Measurements from ENCODE around the gene MAP2K6. TPM values are rescaled to one million over a fixed set of nuclear protein-coding genes. Genes with fewer than 3 reads are reported as not detected.

Gene MAP2K6
- polyA plus RNA-seq, 1 donor (not counting 4 experiments of a cell fraction or from before 2014, with no cell fraction given) = 0.39 TPM

DNA sequence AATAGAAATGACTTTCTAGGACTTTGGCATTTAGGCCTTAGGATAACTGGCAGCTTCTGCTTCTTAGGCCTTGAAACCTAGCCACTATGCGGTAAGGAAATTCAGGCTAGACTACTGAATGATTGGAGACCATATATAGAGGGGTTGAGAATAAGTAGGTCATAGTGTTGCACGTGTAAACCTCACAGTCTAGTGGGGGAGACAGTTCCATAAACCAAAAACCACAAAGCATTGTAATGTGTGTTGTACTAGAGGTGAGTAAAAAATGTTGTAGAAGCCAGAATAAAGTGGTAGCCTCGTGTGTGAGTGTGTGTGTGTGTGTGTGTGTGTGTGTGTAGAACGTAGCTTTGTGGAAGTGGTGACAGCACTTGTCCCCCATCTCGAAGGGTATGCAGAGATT is 188.5 kb downstream of the MAP2K6 start:
- no peaks in the 10 kb centered on the region for H3K36me3 ChIP-seq (ENCODE audit: control insufficient read depth in 2 of 2, extremely low read depth in 1 of 2, insufficient read depth in 2 of 2, low read length in 2 of 2)
- H3K79me2 ChIP-seq (ENCODE audit: control insufficient read depth, insufficient read depth, low read length) = no peaks in the 10 kb centered on the region
- TF ChIP-seq, protein P1, sequence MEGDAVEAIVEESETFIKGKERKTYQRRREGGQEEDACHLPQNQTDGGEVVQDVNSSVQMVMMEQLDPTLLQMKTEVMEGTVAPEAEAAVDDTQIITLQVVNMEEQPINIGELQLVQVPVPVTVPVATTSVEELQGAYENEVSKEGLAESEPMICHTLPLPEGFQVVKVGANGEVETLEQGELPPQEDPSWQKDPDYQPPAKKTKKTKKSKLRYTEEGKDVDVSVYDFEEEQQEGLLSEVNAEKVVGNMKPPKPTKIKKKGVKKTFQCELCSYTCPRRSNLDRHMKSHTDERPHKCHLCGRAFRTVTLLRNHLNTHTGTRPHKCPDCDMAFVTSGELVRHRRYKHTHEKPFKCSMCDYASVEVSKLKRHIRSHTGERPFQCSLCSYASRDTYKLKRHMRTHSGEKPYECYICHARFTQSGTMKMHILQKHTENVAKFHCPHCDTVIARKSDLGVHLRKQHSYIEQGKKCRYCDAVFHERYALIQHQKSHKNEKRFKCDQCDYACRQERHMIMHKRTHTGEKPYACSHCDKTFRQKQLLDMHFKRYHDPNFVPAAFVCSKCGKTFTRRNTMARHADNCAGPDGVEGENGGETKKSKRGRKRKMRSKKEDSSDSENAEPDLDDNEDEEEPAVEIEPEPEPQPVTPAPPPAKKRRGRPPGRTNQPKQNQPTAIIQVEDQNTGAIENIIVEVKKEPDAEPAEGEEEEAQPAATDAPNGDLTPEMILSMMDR (optimal IDR thresholded peaks at IDR 0.05 in 1 of 3, IDR thresholded peaks at IDR 0.05 in 1 of 3, conservative IDR thresholded peaks at IDR 0.05 in 1 of 3; ENCODE audit: extremely low read depth in 1 of 3, insufficient read depth in 2 of 3, low read length in 3 of 3) = no peak
- no peak for TF ChIP-seq EZH2 (IDR thresholded peaks at IDR 0.05; ENCODE audit: low read length)
- no peak for FAIRE-seq
- H3K4me2 ChIP-seq (ENCODE audit: control insufficient read depth, extremely low read depth, insufficient read depth, low read depth, low read length) = no peak overlapping the region
- H3K27me3 ChIP-seq (ENCODE audit: control insufficient read depth, extremely low read depth, insufficient read depth, low read length) = no peaks in the 10 kb centered on the region
- no peak overlapping the region for H3K27ac ChIP-seq (ENCODE audit: control insufficient read depth, insufficient read depth, low read length)
- DNase-seq (ENCODE audit: low read depth, low spot score) = no peak
- H3K4me1 ChIP-seq (ENCODE audit: control insufficient read depth, extremely low read depth, insufficient read depth, low read length) = peaks cover 8% of the 10 kb centered on the region
- H3K9me1 ChIP-seq (ENCODE audit: control insufficient read depth, extremely low read depth, insufficient read depth, low read length) = no peaks in the 10 kb centered on the region
- H3K9ac ChIP-seq (ENCODE audit: control insufficient read depth, extremely low read depth, insufficient read depth, low read length) = no peak overlapping the region
- no peak overlapping the region for H2AFZ ChIP-seq (ENCODE audit: control insufficient read depth, low read length)
- H3K9me3 ChIP-seq (ENCODE audit: control insufficient read depth, low read depth, low read length) = no peaks in the 10 kb centered on the region
- H4K20me1 ChIP-seq (ENCODE audit: control insufficient read depth, extremely low read depth, insufficient read depth, low read length) = no peaks in the 10 kb centered on the region
- dilution Hi-C loops (cut with MboI; ENCODE audit: extremely low pct_ligation_motif_present, low sequenced_read_pairs) = no loop called here
- H3K4me3 ChIP-seq (ENCODE audit: control insufficient read depth in 2 of 3, extremely low read depth in 1 of 3, insufficient read depth in 2 of 3, low read depth in 1 of 3, low read length in 3 of 3) = no peak overlapping the region

Other genes starting within 250 kb of the MAP2K6 start
- 0.14 to 0.99 TPM (median 0.46 TPM) in 3 replicates for gene ABCA10, start 185.9 kb upstream of the MAP2K6 start, polyA plus RNA-seq
- 5.4 to 11.1 TPM (median 9.4 TPM) in 3 replicates for gene ABCA5, start 87.6 kb upstream of the MAP2K6 start, polyA plus RNA-seq

Data from keratinocyte (primary cell).